ENCODE measurements around the gene NPFF.

Gene NPFF

DNA sequence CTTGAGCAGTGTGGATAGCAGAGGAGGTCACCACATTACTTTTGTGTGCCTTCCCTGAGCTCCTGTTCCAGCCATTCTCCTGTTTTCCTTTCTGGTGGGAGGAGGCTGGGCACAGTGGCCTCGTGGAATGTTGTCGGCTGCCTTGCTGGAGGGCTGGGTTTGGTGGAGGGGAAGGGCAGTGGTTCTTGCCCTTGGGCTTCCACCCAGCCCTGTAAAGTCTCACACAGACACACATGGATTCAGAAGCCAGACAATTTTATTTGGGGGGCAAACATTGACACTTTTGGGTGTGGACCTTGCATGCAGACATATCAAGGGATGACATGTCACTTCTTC, 866 bp downstream of the NPFF start:
- no peak for DNase-seq (ENCODE audit: low read depth in 1 of 2, low spot score in 1 of 2)
- in situ Hi-C loops (cut with HindIII; ENCODE audit: low pct_unique_long_range_greater_than_20kb, low sequenced_read_pairs), result no loop called here
- no peak for TF ChIP-seq JUND (IDR thresholded peaks at IDR 0.05; ENCODE audit: low read depth)

GRCh38 chr12:53505555-53506449, 1.5 kb downstream of the NPFF start:
- in situ Hi-C loops (cut with HindIII; ENCODE audit: low pct_unique_long_range_greater_than_20kb, low sequenced_read_pairs), result no loop called here
- no peak for TF ChIP-seq JUND (IDR thresholded peaks at IDR 0.05; ENCODE audit: low read depth)
- DNase-seq (ENCODE audit: low read depth in 1 of 2, low spot score in 1 of 2), result no peak

GRCh38 chr12:53505086-53505485, 2.2 kb downstream of the NPFF start:
- no peak for DNase-seq (ENCODE audit: low read depth in 1 of 2, low spot score in 1 of 2)
- no peak for TF ChIP-seq JUND (IDR thresholded peaks at IDR 0.05; ENCODE audit: low read depth)
- in situ Hi-C loops (cut with HindIII; ENCODE audit: low pct_unique_long_range_greater_than_20kb, low sequenced_read_pairs), result no loop called here

- in situ Hi-C loops (cut with HindIII; ENCODE audit: low pct_unique_long_range_greater_than_20kb, low sequenced_read_pairs), result no loop called here
- no peak for DNase-seq (ENCODE audit: low read depth in 1 of 2, low spot score in 1 of 2)
- TF ChIP-seq JUND (IDR thresholded peaks at IDR 0.05; ENCODE audit: low read depth), result no peak
These were observed 3.0 kb downstream of the NPFF start for GRCh38 chr12:53504004-53504920.

DNA sequence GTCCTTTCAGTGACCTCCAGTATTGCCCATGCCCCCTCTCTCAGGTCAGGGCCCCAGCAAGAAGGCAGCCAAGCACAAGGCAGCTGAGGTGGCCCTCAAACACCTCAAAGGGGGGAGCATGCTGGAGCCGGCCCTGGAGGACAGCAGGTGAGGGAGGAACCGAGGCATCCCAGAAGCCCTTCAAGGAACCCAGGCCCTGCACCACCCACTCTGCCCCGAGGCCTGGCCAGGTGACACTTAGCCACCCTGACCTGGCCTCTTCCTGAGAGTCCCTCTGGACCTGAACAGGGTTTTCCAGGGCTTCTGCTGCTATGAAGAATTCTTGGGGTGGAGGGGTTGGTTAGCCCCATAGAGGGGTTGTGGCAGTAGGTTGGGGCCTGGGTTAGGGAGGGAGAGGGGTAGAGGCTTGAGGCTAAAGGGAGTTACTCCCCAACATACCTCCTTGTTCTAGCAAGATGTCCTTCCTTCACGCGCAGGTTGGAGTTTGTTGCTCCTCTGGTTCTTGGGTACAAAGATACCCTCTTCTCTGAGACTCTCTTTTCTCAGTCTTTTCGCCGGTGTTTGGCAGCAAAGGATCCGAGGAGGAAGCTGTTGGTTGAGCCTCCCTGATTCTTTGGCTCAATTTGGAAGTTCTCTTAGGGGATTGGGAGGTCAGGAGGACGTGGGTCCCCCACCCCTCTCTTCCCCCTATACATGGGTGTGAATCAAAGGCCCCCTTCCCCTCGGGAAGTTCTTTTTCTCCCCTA, 4.1 kb downstream of the NPFF start:
- in situ Hi-C loops (cut with HindIII; ENCODE audit: low pct_unique_long_range_greater_than_20kb, low sequenced_read_pairs), result no loop called here
- DNase-seq (ENCODE audit: low read depth in 1 of 2, low spot score in 1 of 2), result no peak
- no peak for TF ChIP-seq JUND (IDR thresholded peaks at IDR 0.05; ENCODE audit: low read depth)

DNA sequence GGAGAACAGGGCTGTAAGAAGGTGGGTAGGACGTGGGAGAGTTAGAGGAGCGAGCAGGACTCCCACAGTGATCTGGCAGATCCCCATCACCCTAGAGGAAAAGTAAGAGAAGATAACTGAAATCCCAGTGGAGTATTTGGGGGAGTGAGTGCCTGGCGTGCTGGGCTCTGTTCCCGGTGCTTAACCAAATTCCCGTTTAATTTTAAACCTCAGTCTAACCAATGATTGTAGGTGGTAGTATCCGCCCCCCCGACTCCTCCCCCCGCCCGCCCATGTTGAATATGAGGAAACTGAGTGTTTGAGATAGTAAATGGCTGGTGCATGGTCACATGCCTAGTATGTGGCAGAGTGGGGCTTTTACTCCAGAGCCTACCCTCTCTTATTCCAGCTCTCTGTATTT, 5.0 kb downstream of the NPFF start:
- DNase-seq (ENCODE audit: low read depth in 1 of 2, low spot score in 1 of 2), result no peak
- in situ Hi-C loops (cut with HindIII; ENCODE audit: low pct_unique_long_range_greater_than_20kb, low sequenced_read_pairs), result no loop called here
- no peak for TF ChIP-seq JUND (IDR thresholded peaks at IDR 0.05; ENCODE audit: low read depth)

DNA sequence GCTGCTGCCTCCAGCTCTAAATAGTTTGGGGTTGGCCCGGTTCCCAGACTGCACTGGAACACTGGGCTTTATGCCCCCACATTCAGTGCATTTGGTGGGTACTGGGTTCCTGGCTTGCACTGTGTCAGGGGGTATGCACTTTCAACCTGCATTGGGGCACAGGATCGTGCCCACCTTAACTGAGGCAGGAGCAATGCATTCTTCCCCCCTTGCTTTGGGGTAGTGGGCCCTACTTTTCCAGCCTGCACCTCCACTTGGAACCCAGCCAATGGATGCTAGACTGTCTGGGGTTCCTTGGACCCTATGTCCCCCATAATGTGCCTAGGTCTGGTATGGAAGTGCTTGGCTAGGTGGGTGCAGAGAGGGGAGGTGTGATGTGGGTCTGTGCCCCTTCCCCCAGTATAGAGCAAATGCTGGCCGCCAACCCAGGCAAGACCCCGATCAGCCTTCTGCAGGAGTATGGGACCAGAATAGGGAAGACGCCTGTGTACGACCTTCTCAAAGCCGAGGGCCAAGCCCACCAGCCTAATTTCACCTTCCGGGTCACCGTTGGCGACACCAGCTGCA, 5.6 kb downstream of the NPFF start:
- in situ Hi-C loops (cut with HindIII; ENCODE audit: low pct_unique_long_range_greater_than_20kb, low sequenced_read_pairs), result no loop called here
- no peak for TF ChIP-seq JUND (IDR thresholded peaks at IDR 0.05; ENCODE audit: low read depth)
- no peak for DNase-seq (ENCODE audit: low read depth in 1 of 2, low spot score in 1 of 2)

GRCh38 chr12:53500776-53501614, 6.3 kb downstream of the NPFF start, which contains the start of gene TARBP2:
Gene TARBP2, plus strand, starts transcription at chr12:53501283. Its CDS starts 126 bp downstream, at chr12:53501409.
- peak; percentile 95 to 100 for DNase-seq (ENCODE audit: low read depth in 1 of 2, low spot score in 1 of 2)

GRCh38 chr12:53500142-53500775, 7.0 kb downstream of the NPFF start:
- in situ Hi-C loops (cut with HindIII; ENCODE audit: low pct_unique_long_range_greater_than_20kb, low sequenced_read_pairs), result no loop called here
- peak in 1 of 2 experiments; percentile 68 for DNase-seq (ENCODE audit: low read depth in 1 of 2, low spot score in 1 of 2)
- no peak for TF ChIP-seq JUND (IDR thresholded peaks at IDR 0.05; ENCODE audit: low read depth)

More at GRCh38 chr12:53500776-53501614, 6.3 kb downstream of the NPFF start, which contains the start of gene TARBP2:
- in situ Hi-C loops (cut with HindIII; ENCODE audit: low pct_unique_long_range_greater_than_20kb, low sequenced_read_pairs), result no loop called here
- no peak for TF ChIP-seq JUND (IDR thresholded peaks at IDR 0.05; ENCODE audit: low read depth)

GRCh38 chr12:53499266-53500141, 7.8 kb downstream of the NPFF start, which contains the start of gene MAP3K12:
Gene MAP3K12, minus strand, starts transcription at chr12:53499458. Its CDS starts 12,067 bp downstream, at chr12:53487391.
- DNase-seq (ENCODE audit: low read depth in 1 of 2, low spot score in 1 of 2), result peak in 1 of 2 experiments; percentile 74
- TF ChIP-seq JUND (IDR thresholded peaks at IDR 0.05; ENCODE audit: low read depth), result no peak
- in situ Hi-C loops (cut with HindIII; ENCODE audit: low pct_unique_long_range_greater_than_20kb, low sequenced_read_pairs), result no loop called here

Data from T47D (cell line).